SK-N-SH (cell line): ENCODE measurements around the gene TRAF7. TPM values are rescaled to one million over a fixed set of nuclear protein-coding genes. Genes with fewer than 3 reads are reported as not detected.

Source experiments
- CTCF ChIA-PET: fragments of 300-600, 350-600 bp; formaldehyde crosslinking; extraction: SDS; loops from one replicate; lab custom pipeline; 2021; lab: Yijun Ruan, JAX
- POLR2A ChIA-PET: fragments of 350-600 bp; sonication (Branson Sonifier 250); formaldehyde crosslinking; extraction: SDS; loops from one replicate; lab custom pipeline; 2020; ENCODE audit warnings: antibody characterized with exemption, inconsistent platforms; lab: Yijun Ruan, JAX
- DNase-seq: peaks from one replicate; pipeline ENCODE4 v3.0.0; 2012
- H2AFZ ChIP-seq: fragments of 200-600 bp; sonication (generic); 2 replicates; pipeline ENCODE4 v1.8.1; 2016; ENCODE audit warnings: antibody characterized with exemption, mild to moderate bottlenecking, low read depth
- H3F3A ChIP-seq: fragments of 200-600 bp; sonication (generic); replicated peaks from 2 replicates; pipeline ENCODE3; 2016; ENCODE audit warnings: antibody characterized with exemption, mild to moderate bottlenecking; ENCODE audit not compliant: insufficient read depth
- H3K27ac ChIP-seq, 2 experiments: fragments of 200-500 bp in 1 of 2; fragments of 200-600 bp in 1 of 2; sonication (Bioruptor generic) in 1 of 2; sonication (generic), shearing (Covaris generic) in 1 of 2; 2 replicates each; pipeline versions ENCODE4 v1.5.1 to v1.6.1; 2014 to 2016; ENCODE audit warnings: low read depth in 2 of 2, inconsistent platforms in 1 of 2, low read length in 1 of 2, mild to moderate bottlenecking in 1 of 2, mixed read lengths in 1 of 2
- H3K27me3 ChIP-seq: fragments of 200-600 bp; sonication (generic), shearing (Covaris generic); 2 replicates; pipeline ENCODE4 v1.6.1; 2016; ENCODE audit warnings: mixed run types; ENCODE audit not compliant: insufficient read depth
- H3K36me3 ChIP-seq, 2 experiments: fragments of 200-500 bp in 1 of 2; fragments of 200-600 bp in 1 of 2; sonication (Bioruptor generic) in 1 of 2; sonication (generic) in 1 of 2; replicated peaks in 1 of 2; 2 replicates each; pipeline versions ENCODE3 to v1.5.1; 2014 to 2016; ENCODE audit warnings: low read length in 1 of 2, mild to moderate bottlenecking in 1 of 2; ENCODE audit not compliant: insufficient read depth in 2 of 2, control insufficient read depth in 1 of 2
- H3K4me1 ChIP-seq, 2 experiments: fragments of 200-500 bp in 1 of 2; fragments of 200-600 bp in 1 of 2; sonication (Bioruptor generic) in 1 of 2; sonication (generic), shearing (Covaris generic) in 1 of 2; 2 replicates each; pipeline versions ENCODE4 v1.5.1 to v1.6.1; 2014 to 2016; ENCODE audit warnings: low read depth in 1 of 2, low read length in 1 of 2, mixed run types in 1 of 2; ENCODE audit not compliant: insufficient read depth in 2 of 2, control insufficient read depth in 1 of 2
- H3K4me2 ChIP-seq: fragments of 200-600 bp; sonication (generic), shearing (Covaris generic); 2 replicates; pipeline ENCODE4 v1.6.1; 2017; ENCODE audit warnings: mixed run types
- H3K4me3 ChIP-seq, 2 experiments: fragments of 200-500 bp in 1 of 2; fragments of 200-600 bp in 1 of 2; sonication (Bioruptor generic) in 1 of 2; sonication (generic), shearing (Covaris generic) in 1 of 2; 2 replicates each; pipeline versions ENCODE4 v1.5.1 to v1.8.1; 2014 to 2016; ENCODE audit warnings: low read depth in 2 of 2, inconsistent platforms in 1 of 2, low read length in 1 of 2, mild to moderate bottlenecking in 1 of 2, mixed read lengths in 1 of 2, moderate library complexity in 1 of 2
- H3K79me2 ChIP-seq: fragments of 200-600 bp; sonication (generic); 2 replicates; pipeline ENCODE4 v1.8.1; 2017; ENCODE audit warnings: mild to moderate bottlenecking; ENCODE audit not compliant: insufficient read depth
- H3K9ac ChIP-seq: fragments of 200-600 bp; sonication (generic); 2 replicates; pipeline ENCODE4 v1.6.1; 2017; ENCODE audit warnings: mixed run types
- H3K9me2 ChIP-seq: fragments of 200-600 bp; sonication (generic); 2 replicates; pipeline ENCODE4 v1.6.1; 2017; ENCODE audit warnings: mixed run types
- H3K9me3 ChIP-seq: fragments of 200-600 bp; sonication (generic); 2 replicates; pipeline ENCODE4 v1.6.1; 2017; ENCODE audit warnings: mixed run types, mild to moderate bottlenecking, moderate library complexity
- H4K20me1 ChIP-seq: fragments of 200-600 bp; sonication (generic); 2 replicates; pipeline ENCODE4 v1.6.1; 2017; ENCODE audit warnings: mild to moderate bottlenecking, mixed run types; ENCODE audit not compliant: insufficient read depth
- CHD2 ChIP-seq: fragments of 150-350 bp; IDR thresholded peaks from 2 replicates; pipeline ENCODE4 v1.6.1; 2018; ENCODE audit warnings: low read length; ENCODE audit not compliant: partially characterized antibody
- ELF1 ChIP-seq: IDR thresholded peaks from 2 replicates; pipeline ENCODE4 v1.4.0; 2012
- EZH2phosphoT487 ChIP-seq: fragments of 200-600 bp; sonication (generic); IDR thresholded peaks from 2 replicates; pipeline ENCODE4 v1.6.1; 2017; ENCODE audit warnings: low read depth, mixed run types, mild to moderate bottlenecking, antibody characterized with exemption, moderate library complexity, borderline replicate concordance
- GABPA ChIP-seq: IDR thresholded peaks from 2 replicates; pipeline ENCODE4 v1.4.0; 2012; ENCODE audit warnings: low read depth, mild to moderate bottlenecking
- JUND ChIP-seq: IDR thresholded peaks from 2 replicates; pipeline ENCODE4 v1.4.0; 2012
- MAX ChIP-seq: IDR thresholded peaks from 2 replicates; pipeline ENCODE4 v1.4.0; 2012; ENCODE audit warnings: low read depth
- MXI1 ChIP-seq: IDR thresholded peaks from 2 replicates; pipeline ENCODE4 v1.6.1; 2012; ENCODE audit warnings: mild to moderate bottlenecking, low read depth, low read length, improper control_type of control experiment
- NRF1 ChIP-seq: IDR thresholded peaks from 2 replicates; pipeline ENCODE4 v1.6.1; 2012; ENCODE audit warnings: low read depth, mild to moderate bottlenecking, low read length
- POLR2AphosphoS5 ChIP-seq: IDR thresholded peaks from 2 replicates; pipeline ENCODE4 v1.6.1; 2012; ENCODE audit warnings: low read depth, low read length
- RXRA ChIP-seq: IDR thresholded peaks from 2 replicates; pipeline ENCODE4 v1.4.0; 2012; ENCODE audit warnings: low read depth, mild to moderate bottlenecking, borderline replicate concordance
- SMC3 ChIP-seq: IDR thresholded peaks from 2 replicates; pipeline ENCODE4 v1.6.1; 2012; ENCODE audit warnings: low read depth, low read length, improper control_type of control experiment
- TAF1 ChIP-seq: IDR thresholded peaks from 2 replicates; pipeline ENCODE4 v1.6.1; 2012; ENCODE audit warnings: low read depth, mild to moderate bottlenecking, low read length, moderate library complexity, borderline replicate concordance
- TCF12 ChIP-seq: IDR thresholded peaks from 2 replicates; pipeline ENCODE4 v1.4.0; 2012
- TEAD4 ChIP-seq: IDR thresholded peaks from 2 replicates; pipeline ENCODE4 v1.4.0; 2012; ENCODE audit warnings: mild to moderate bottlenecking, borderline replicate concordance; ENCODE audit not compliant: insufficient read depth
- WGBS: methylation state at CpG from one replicate; pipeline ENCODE4 v1.1.6; 2017; ENCODE audit warnings: low lambda C conversion rate; 5-methylcytosine and 5-hydroxymethylcytosine counted together
- polyA plus RNA-seq, 3 experiments: library from polyadenylated mRNA; depleted of rRNA; stranded (reverse); fragments of >200 nt; gene quantifications; 2 replicates each; pipeline ENCODE4 v1.2.3, GENCODE V29; 2012
- TF ChIP-seq, protein P1 (sequence below): IDR thresholded peaks from 2 replicates; pipeline ENCODE4 v1.4.0; 2012; ENCODE audit warnings: low read depth, borderline replicate concordance
- TF ChIP-seq, protein P2 (sequence below): IDR thresholded peaks from 2 replicates; pipeline ENCODE4 v1.6.1; 2012; ENCODE audit warnings: mild to moderate bottlenecking, low read depth, low read length, moderate library complexity
- TF ChIP-seq, protein P3 (sequence below): fragments of 200-600 bp; sonication (generic); IDR thresholded peaks from 2 replicates; pipeline ENCODE4 v1.6.1; 2017; ENCODE audit warnings: antibody characterized with exemption, mild to moderate bottlenecking, moderate library complexity

Gene TRAF7
- polyA plus RNA-seq, 1 of the 3 experiments (the other 2 are of a cell fraction): 73.0 TPM

GRCh38 chr16:2179576-2179975 lies 24.0 kb downstream of the TRAF7 start:
- H3K4me1 ChIP-seq: no peaks in the 10 kb centered on the region
- DNase-seq: no peak
- H3K27ac ChIP-seq: no peak overlapping the region
- POLR2A ChIA-PET: no interaction called here
- TF ChIP-seq CHD2 (no peak), TAF1 (no peak), RXRA (no peak), EZH2phosphoT487 (no peak), SMC3 (no peak), GABPA (no peak), JUND (no peak), MAX (no peak), MXI1 (no peak), ELF1 (no peak)
- TF ChIP-seq, protein P1, sequence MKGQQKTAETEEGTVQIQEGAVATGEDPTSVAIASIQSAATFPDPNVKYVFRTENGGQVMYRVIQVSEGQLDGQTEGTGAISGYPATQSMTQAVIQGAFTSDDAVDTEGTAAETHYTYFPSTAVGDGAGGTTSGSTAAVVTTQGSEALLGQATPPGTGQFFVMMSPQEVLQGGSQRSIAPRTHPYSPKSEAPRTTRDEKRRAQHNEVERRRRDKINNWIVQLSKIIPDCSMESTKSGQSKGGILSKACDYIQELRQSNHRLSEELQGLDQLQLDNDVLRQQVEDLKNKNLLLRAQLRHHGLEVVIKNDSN: no peak
- TF ChIP-seq, protein P2, sequence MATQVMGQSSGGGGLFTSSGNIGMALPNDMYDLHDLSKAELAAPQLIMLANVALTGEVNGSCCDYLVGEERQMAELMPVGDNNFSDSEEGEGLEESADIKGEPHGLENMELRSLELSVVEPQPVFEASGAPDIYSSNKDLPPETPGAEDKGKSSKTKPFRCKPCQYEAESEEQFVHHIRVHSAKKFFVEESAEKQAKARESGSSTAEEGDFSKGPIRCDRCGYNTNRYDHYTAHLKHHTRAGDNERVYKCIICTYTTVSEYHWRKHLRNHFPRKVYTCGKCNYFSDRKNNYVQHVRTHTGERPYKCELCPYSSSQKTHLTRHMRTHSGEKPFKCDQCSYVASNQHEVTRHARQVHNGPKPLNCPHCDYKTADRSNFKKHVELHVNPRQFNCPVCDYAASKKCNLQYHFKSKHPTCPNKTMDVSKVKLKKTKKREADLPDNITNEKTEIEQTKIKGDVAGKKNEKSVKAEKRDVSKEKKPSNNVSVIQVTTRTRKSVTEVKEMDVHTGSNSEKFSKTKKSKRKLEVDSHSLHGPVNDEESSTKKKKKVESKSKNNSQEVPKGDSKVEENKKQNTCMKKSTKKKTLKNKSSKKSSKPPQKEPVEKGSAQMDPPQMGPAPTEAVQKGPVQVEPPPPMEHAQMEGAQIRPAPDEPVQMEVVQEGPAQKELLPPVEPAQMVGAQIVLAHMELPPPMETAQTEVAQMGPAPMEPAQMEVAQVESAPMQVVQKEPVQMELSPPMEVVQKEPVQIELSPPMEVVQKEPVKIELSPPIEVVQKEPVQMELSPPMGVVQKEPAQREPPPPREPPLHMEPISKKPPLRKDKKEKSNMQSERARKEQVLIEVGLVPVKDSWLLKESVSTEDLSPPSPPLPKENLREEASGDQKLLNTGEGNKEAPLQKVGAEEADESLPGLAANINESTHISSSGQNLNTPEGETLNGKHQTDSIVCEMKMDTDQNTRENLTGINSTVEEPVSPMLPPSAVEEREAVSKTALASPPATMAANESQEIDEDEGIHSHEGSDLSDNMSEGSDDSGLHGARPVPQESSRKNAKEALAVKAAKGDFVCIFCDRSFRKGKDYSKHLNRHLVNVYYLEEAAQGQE: no peak
- TF ChIP-seq, all 33 proteins: peak for 0
- Histone ChIP-seq H2AFZ (no peak overlapping the region), H3K4me3 (no peak overlapping the region), H3K27me3 (no peaks in the 10 kb centered on the region), H3F3A (no peaks in the 10 kb centered on the region), H4K20me1 (no peaks in the 10 kb centered on the region), H3K9me2 (no peaks in the 10 kb centered on the region), H3K9ac (no peak overlapping the region), H3K79me2 (no peaks in the 10 kb centered on the region), H3K36me3 (peaks cover 0 to 35% of the 10 kb centered on the region in 2 experiments), H3K4me2 (no peak overlapping the region), H3K9me3 (no peaks in the 10 kb centered on the region)
- CTCF ChIA-PET: interaction anchor here (2.1 kb wide), 1 partner anchor 15 kb away, joined by 5 read pairs; no protein-coding TSS in a partner anchor
- 96% methylated on average over 17 of the region's 31 CpGs for WGBS

- H3K4me2 ChIP-seq: no peak overlapping the region
- no peak overlapping the region for H3K4me3 ChIP-seq
- no peaks in the 10 kb centered on the region for H3K4me1 ChIP-seq
- H3K27me3 ChIP-seq: no peaks in the 10 kb centered on the region
- no peaks in the 10 kb centered on the region for H3K79me2 ChIP-seq
- H3F3A ChIP-seq: no peaks in the 10 kb centered on the region
- WGBS: 97% methylated on average over 16 of the region's 43 CpGs
- DNase-seq: no peak
- ChIA-PET POLR2A (no interaction called here), CTCF (interaction anchor here (1.1 to 2.1 kb wide), 3 partner anchors 14 to 40 kb away, joined by 3 to 5 read pairs (median 4); no protein-coding TSS in a partner anchor)
- H3K9me2 ChIP-seq: no peaks in the 10 kb centered on the region
- no peak overlapping the region for H3K27ac ChIP-seq
- H2AFZ ChIP-seq: no peak overlapping the region
- no peaks in the 10 kb centered on the region for H3K9me3 ChIP-seq
- H3K36me3 ChIP-seq: peaks cover 0 to 26% of the 10 kb centered on the region in 2 experiments
- no peaks in the 10 kb centered on the region for H4K20me1 ChIP-seq
- no peak overlapping the region for H3K9ac ChIP-seq
- TF ChIP-seq TAF1 (no peak), TCF12 (no peak), NRF1 (no peak), SMC3 (no peak), POLR2AphosphoS5 (no peak), MAX (no peak), CHD2 (no peak), TEAD4 (no peak)
- TF ChIP-seq, protein P2: no peak
- TF ChIP-seq, protein P3, sequence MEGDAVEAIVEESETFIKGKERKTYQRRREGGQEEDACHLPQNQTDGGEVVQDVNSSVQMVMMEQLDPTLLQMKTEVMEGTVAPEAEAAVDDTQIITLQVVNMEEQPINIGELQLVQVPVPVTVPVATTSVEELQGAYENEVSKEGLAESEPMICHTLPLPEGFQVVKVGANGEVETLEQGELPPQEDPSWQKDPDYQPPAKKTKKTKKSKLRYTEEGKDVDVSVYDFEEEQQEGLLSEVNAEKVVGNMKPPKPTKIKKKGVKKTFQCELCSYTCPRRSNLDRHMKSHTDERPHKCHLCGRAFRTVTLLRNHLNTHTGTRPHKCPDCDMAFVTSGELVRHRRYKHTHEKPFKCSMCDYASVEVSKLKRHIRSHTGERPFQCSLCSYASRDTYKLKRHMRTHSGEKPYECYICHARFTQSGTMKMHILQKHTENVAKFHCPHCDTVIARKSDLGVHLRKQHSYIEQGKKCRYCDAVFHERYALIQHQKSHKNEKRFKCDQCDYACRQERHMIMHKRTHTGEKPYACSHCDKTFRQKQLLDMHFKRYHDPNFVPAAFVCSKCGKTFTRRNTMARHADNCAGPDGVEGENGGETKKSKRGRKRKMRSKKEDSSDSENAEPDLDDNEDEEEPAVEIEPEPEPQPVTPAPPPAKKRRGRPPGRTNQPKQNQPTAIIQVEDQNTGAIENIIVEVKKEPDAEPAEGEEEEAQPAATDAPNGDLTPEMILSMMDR: no peak
These were observed 24.9 kb downstream of the TRAF7 start for GRCh38 chr16:2180461-2180860.
